ENCODE data around the gene SLN.

- no peak for TF ChIP-seq CTCF (IDR thresholded peaks at IDR 0.05; ENCODE audit: low read length)
- no peak for TF ChIP-seq EZH2 (optimal IDR thresholded peaks at IDR 0.05; ENCODE audit: low read depth, low read length)
- no peak for TF ChIP-seq EZH2phosphoT487 (IDR thresholded peaks at IDR 0.05; ENCODE audit: low read length)
Measured at GRCh38 chr11:107722662-107723061, 10.8 kb upstream of the SLN start.

Measured in MM.1S (cell line).